Parathyroid adenoma (tissue), 2 donors: ENCODE results near the gene KIF22.

Experiments used
- H2AFZ ChIP-seq: fragments of 300-600 bp; sonication (generic); one replicate; pipeline ENCODE4 v1.7.0; 2017; ENCODE audit warnings: antibody characterized with exemption, mild to moderate bottlenecking
- H3K27ac ChIP-seq: fragments of 300-600 bp; sonication (generic); one replicate; pipeline ENCODE4 v1.7.0; 2017
- H3K27me3 ChIP-seq: fragments of 300-600 bp; sonication (generic); one replicate; pipeline ENCODE4 v1.7.0; 2017; ENCODE audit warnings: low read length; ENCODE audit not compliant: control insufficient read depth, insufficient read depth
- H3K36me3 ChIP-seq: fragments of 300-600 bp; sonication (generic); one replicate; pipeline ENCODE4 v1.7.0; 2017; ENCODE audit warnings: low read length; ENCODE audit not compliant: control insufficient read depth, insufficient read depth
- H3K4me1 ChIP-seq: fragments of 300-600 bp; sonication (generic); one replicate; pipeline ENCODE4 v1.7.0; 2017; ENCODE audit warnings: control low read depth
- H3K4me2 ChIP-seq: fragments of 300-600 bp; sonication (generic); one replicate; pipeline ENCODE4 v1.7.0; 2017; ENCODE audit warnings: low read length
- H3K4me3 ChIP-seq: fragments of 300-600 bp; sonication (generic); one replicate; pipeline ENCODE4 v1.7.0; 2017; ENCODE audit warnings: low read depth, low read length
- H3K79me2 ChIP-seq: fragments of 300-600 bp; sonication (generic); one replicate; pipeline ENCODE4 v1.7.0; 2017; ENCODE audit warnings: control low read depth
- H3K9ac ChIP-seq: fragments of 300-600 bp; sonication (generic); one replicate; pipeline ENCODE4 v1.7.0; 2017; ENCODE audit warnings: mild to moderate bottlenecking
- H3K9me3 ChIP-seq: fragments of 300-600 bp; sonication (generic); one replicate; pipeline ENCODE4 v1.7.0; 2017; ENCODE audit warnings: low read length; ENCODE audit not compliant: control insufficient read depth
- TF ChIP-seq, protein P1 (sequence below): fragments of 300-600 bp; sonication (generic); IDR thresholded peaks from one replicate; pipeline ENCODE4 v1.7.0; 2017; ENCODE audit warnings: antibody characterized with exemption, mild to moderate bottlenecking
- donor health status: primary hyperparathyroidism.

The KIF22 gene

GRCh38 chr16:29843931-29844330, 53.4 kb downstream of the KIF22 start:
- TF ChIP-seq, protein P1, sequence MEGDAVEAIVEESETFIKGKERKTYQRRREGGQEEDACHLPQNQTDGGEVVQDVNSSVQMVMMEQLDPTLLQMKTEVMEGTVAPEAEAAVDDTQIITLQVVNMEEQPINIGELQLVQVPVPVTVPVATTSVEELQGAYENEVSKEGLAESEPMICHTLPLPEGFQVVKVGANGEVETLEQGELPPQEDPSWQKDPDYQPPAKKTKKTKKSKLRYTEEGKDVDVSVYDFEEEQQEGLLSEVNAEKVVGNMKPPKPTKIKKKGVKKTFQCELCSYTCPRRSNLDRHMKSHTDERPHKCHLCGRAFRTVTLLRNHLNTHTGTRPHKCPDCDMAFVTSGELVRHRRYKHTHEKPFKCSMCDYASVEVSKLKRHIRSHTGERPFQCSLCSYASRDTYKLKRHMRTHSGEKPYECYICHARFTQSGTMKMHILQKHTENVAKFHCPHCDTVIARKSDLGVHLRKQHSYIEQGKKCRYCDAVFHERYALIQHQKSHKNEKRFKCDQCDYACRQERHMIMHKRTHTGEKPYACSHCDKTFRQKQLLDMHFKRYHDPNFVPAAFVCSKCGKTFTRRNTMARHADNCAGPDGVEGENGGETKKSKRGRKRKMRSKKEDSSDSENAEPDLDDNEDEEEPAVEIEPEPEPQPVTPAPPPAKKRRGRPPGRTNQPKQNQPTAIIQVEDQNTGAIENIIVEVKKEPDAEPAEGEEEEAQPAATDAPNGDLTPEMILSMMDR: no peak
- Histone ChIP-seq H3K4me3 (no peak overlapping the region), H3K27ac (no peak overlapping the region), H3K9ac (no peak overlapping the region), H3K36me3 (no peaks in the 10 kb centered on the region), H3K27me3 (no peaks in the 10 kb centered on the region), H3K9me3 (no peaks in the 10 kb centered on the region), H3K4me1 (peaks cover 7% of the 10 kb centered on the region), H3K4me2 (no peak overlapping the region), H2AFZ (no peak overlapping the region), H3K79me2 (no peaks in the 10 kb centered on the region)

GRCh38 chr16:29844575-29845331, 54.2 kb downstream of the KIF22 start:
- Histone ChIP-seq H3K36me3 (no peaks in the 10 kb centered on the region), H3K9me3 (no peaks in the 10 kb centered on the region), H3K9ac (no peak overlapping the region), H3K27ac (no peak overlapping the region), H3K79me2 (no peaks in the 10 kb centered on the region), H2AFZ (no peak overlapping the region), H3K27me3 (no peaks in the 10 kb centered on the region), H3K4me1 (peaks cover 7% of the 10 kb centered on the region), H3K4me3 (no peak overlapping the region), H3K4me2 (no peak overlapping the region)
- TF ChIP-seq, protein P1: no peak

DNA sequence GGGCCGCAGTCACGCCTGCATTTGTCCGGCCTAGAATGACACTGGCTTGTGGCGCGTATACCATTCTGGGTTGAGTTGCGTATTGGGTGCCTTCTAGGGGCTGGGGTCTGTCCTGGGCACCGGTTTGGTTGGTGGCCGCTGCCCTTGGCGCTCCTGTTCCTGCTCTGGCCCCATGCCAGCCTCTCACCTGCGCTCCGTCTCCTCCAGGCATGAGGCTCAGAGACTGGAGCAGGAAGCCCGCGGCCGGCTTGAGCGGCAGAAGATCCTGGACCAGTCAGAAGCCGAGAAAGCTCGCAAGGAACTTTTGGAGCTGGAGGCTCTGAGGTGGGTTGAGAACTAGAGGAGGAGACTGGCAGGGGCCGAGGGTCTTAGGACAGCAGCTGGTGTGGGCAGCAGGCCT, 55.1 kb downstream of the KIF22 start:
- TF ChIP-seq, protein P1: no peak
- no peaks in the 10 kb centered on the region for H3K27me3 ChIP-seq
- H3K9me3 ChIP-seq: no peaks in the 10 kb centered on the region
- H3K79me2 ChIP-seq: no peaks in the 10 kb centered on the region
- H2AFZ ChIP-seq: no peak overlapping the region
- no peaks in the 10 kb centered on the region for H3K36me3 ChIP-seq
- peaks cover 5% of the 10 kb centered on the region for H3K4me1 ChIP-seq
- no peak overlapping the region for H3K4me2 ChIP-seq
- H3K9ac ChIP-seq: no peak overlapping the region
- H3K4me3 ChIP-seq: no peak overlapping the region
- no peak overlapping the region for H3K27ac ChIP-seq

DNA sequence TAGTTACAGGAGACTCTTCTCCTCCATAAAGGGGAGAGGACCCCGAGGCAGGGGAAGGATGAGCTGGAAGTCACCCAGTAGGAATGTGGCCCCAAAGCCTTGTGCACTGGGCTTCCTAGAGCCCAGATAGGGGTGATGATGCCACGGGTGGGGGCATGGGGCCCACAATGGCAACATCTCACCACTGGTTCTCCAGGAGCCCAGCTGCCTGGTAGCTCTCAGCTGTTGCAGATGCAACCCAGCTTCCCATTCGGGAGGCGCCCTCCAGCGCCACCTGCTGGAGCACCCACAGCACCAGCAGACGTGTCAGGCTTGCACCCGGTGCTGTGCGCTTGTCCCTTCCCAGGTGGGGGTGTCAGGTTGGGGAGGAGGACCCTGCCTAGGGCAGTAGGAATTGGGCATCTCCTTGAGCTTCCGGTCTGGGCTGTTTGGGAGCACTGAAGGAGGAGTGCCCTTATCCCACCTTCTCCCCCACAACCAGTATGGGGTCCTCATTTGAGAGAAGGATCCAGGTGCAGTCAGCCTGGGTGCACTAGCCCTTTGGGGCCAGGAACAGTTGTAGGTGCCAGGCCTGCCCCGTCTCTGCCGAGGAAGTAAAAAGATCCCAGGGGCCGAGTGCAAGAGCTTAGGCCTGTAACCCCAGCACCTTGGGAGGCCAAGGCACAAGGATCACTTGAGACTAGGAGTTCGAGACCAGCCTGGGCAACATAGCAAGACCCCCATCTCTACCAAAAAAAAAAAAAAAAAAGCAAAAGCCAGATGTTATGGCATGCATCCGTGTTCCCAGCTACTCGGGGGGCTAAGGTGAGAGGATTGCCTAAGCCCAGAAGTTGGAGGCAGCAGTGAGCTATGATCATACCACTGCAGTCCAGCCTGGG, 58.1 kb downstream of the KIF22 start:
- no peak overlapping the region for H3K4me3 ChIP-seq
- H3K9ac ChIP-seq: no peak overlapping the region
- H3K36me3 ChIP-seq: no peaks in the 10 kb centered on the region
- no peaks in the 10 kb centered on the region for H3K27me3 ChIP-seq
- H2AFZ ChIP-seq: no peak overlapping the region
- no peaks in the 10 kb centered on the region for H3K9me3 ChIP-seq
- no peak overlapping the region for H3K4me2 ChIP-seq
- TF ChIP-seq, protein P1: peak; percentile 81
- no peak overlapping the region for H3K27ac ChIP-seq
- H3K4me1 ChIP-seq: no peaks in the 10 kb centered on the region
- H3K79me2 ChIP-seq: no peaks in the 10 kb centered on the region
